PC-9 (cell line): Measurements from ENCODE around the gene DBNL. TPM values are rescaled to one million over a fixed set of nuclear protein-coding genes. Genes with fewer than 3 reads are reported as not detected.

ENCODE experiments used
- BruUV-seq: library from RNA; stranded (reverse); fragments of 400-500 nt; replicated peaks from 2 replicates; lab custom pipeline; 2021; lab: Mats Ljungman, UMichigan
- CTCF ChIA-PET: fragments of 300-600 bp; sonication (Branson Sonifier 250); formaldehyde crosslinking; loops from one replicate; lab custom pipeline; 2022; ENCODE audit warnings: antibody characterized with exemption; lab: Charles Lee
- POLR2A ChIA-PET: fragments of 300-600 bp; sonication (Branson Sonifier 250); formaldehyde crosslinking; loops from one replicate; lab custom pipeline; 2022; ENCODE audit warnings: antibody characterized with exemption; ENCODE audit not compliant: unreplicated experiment; lab: Charles Lee
- DNase-seq, 2 experiments: peaks; one replicate each; pipeline versions ENCODE4 v3.0.0 to v3.0.0-alpha.2; 2015 to 2022; ENCODE audit warnings: mixed read lengths in 1 of 2
- H2AFZ ChIP-seq: fragments of 200-600 bp; sonication (generic); 2 replicates; pipeline ENCODE4 v1.8.1; 2017; ENCODE audit warnings: antibody characterized with exemption
- H3F3A ChIP-seq: fragments of 200-600 bp; sonication (generic); 2 replicates; pipeline ENCODE4 v1.8.1; 2017; ENCODE audit warnings: antibody characterized with exemption, mild to moderate bottlenecking, low read depth; ENCODE audit not compliant: insufficient read depth
- H3K27ac ChIP-seq: fragments of 200-600 bp; sonication (generic); 2 replicates; pipeline ENCODE4 v1.6.1; 2016; ENCODE audit warnings: mixed run types
- H3K27me3 ChIP-seq: fragments of 200-600 bp; sonication (generic); 2 replicates; pipeline ENCODE4 v1.6.1; 2016; ENCODE audit warnings: low read depth, mixed run types; ENCODE audit not compliant: insufficient read depth
- H3K36me3 ChIP-seq: fragments of 200-600 bp; sonication (generic); 2 replicates; pipeline ENCODE4 v1.6.1; 2016; ENCODE audit warnings: low read depth, mixed run types
- H3K4me1 ChIP-seq: fragments of 200-600 bp; sonication (generic); replicated peaks from 2 replicates; pipeline ENCODE4 v1.6.1; 2016; ENCODE audit warnings: mixed run types; ENCODE audit not compliant: insufficient read depth
- H3K4me2 ChIP-seq: fragments of 200-600 bp; sonication (generic); 2 replicates; pipeline ENCODE4 v1.6.1; 2017; ENCODE audit warnings: mixed run types
- H3K4me3 ChIP-seq: fragments of 200-600 bp; sonication (generic); 2 replicates; pipeline ENCODE4 v1.6.1; 2016; ENCODE audit warnings: mixed run types
- H3K79me2 ChIP-seq: fragments of 200-600 bp; sonication (generic); 2 replicates; pipeline ENCODE4 v1.6.1; 2017; ENCODE audit warnings: low read depth, mixed run types
- H3K9me2 ChIP-seq: fragments of 200-600 bp; sonication (generic); 2 replicates; pipeline ENCODE4 v1.8.1; 2017; ENCODE audit warnings: mild to moderate bottlenecking; ENCODE audit not compliant: insufficient read depth
- H3K9me3 ChIP-seq: fragments of 200-600 bp; sonication (generic); 2 replicates; pipeline ENCODE4 v1.8.1; 2016; ENCODE audit warnings: low read depth; ENCODE audit not compliant: insufficient read depth
- H4K20me1 ChIP-seq: fragments of 200-600 bp; sonication (generic); 2 replicates; pipeline ENCODE4 v1.8.1; 2017; ENCODE audit not compliant: insufficient read depth
- CTCF ChIP-seq: fragments of 200-600 bp; sonication (generic); conservative IDR thresholded peaks from 2 replicates; pipeline ENCODE4 v1.6.1; 2017; ENCODE audit warnings: mixed run types, antibody characterized with exemption, mild to moderate bottlenecking, moderate library complexity
- EZH2 ChIP-seq: fragments of 200-600 bp; sonication (generic); IDR thresholded peaks from 2 replicates; pipeline ENCODE4 v1.8.0; 2017; ENCODE audit warnings: antibody characterized with exemption, low read depth
- intact Hi-C: fragments of 100-400 bp; cut with micrococcal nuclease; formaldehyde crosslinking; loops from one replicate; pipeline ENCODE4 v1.10.0; 2022; ENCODE audit not compliant: unreplicated experiment
- total RNA-seq: library from RNA; stranded (reverse); gene quantifications from 2 replicates; pipeline ENCODE4 v1.2.3, GENCODE V29; 2021

The DBNL gene
- total RNA-seq, 1 experiment from 2014 or later: 70.7 TPM

- no peaks in the 10 kb centered on the region for H3K4me1 ChIP-seq
- no peak overlapping the region for H3K4me3 ChIP-seq
- ChIA-PET CTCF (interaction anchor here (0.6 kb wide), 1 partner anchor 29 kb away, joined by 3 read pairs; no protein-coding TSS in a partner anchor), POLR2A (no interaction called here)
- peaks cover 20% of the 10 kb centered on the region; the same call in 1 of the 2 replicates for H3K36me3 ChIP-seq
- DNase-seq: peak in 1 of 2 experiments; percentile 26
- peaks cover 11% of the 10 kb centered on the region for H3K79me2 ChIP-seq
- peaks cover 15% of the 10 kb centered on the region for H3F3A ChIP-seq
- H2AFZ ChIP-seq: no peak overlapping the region
- no peaks in the 10 kb centered on the region for H3K9me2 ChIP-seq
- TF ChIP-seq CTCF (no peak), EZH2 (no peak)
- H3K27me3 ChIP-seq: no peaks in the 10 kb centered on the region
- H3K9me3 ChIP-seq: no peaks in the 10 kb centered on the region
- intact Hi-C loops: no loop called here
- BruUV-seq: no TSS peak
- H3K27ac ChIP-seq: no peak overlapping the region
- peaks cover 23% of the 10 kb centered on the region for H4K20me1 ChIP-seq
- no peak overlapping the region for H3K4me2 ChIP-seq
These were observed 8.4 kb downstream of the DBNL start for GRCh38 chr7:44052771-44053365.

- no TSS peak for BruUV-seq
- ChIA-PET POLR2A (no interaction called here), CTCF (no interaction called here)
- Histone ChIP-seq H3K79me2 (no peaks in the 10 kb centered on the region), H3K36me3 (peaks cover 20% of the 10 kb centered on the region; the same call in 1 of the 2 replicates), H2AFZ (no peak overlapping the region), H3K4me3 (no peak overlapping the region), H3K4me1 (no peaks in the 10 kb centered on the region), H3K27ac (no peak overlapping the region), H3K9me3 (no peaks in the 10 kb centered on the region), H3K4me2 (no peak overlapping the region), H3F3A (peaks cover 16% of the 10 kb centered on the region), H3K27me3 (no peaks in the 10 kb centered on the region), H4K20me1 (peaks cover 17% of the 10 kb centered on the region), H3K9me2 (no peaks in the 10 kb centered on the region)
- intact Hi-C loops: no loop called here
- DNase-seq: no peak
- TF ChIP-seq EZH2 (no peak), CTCF (no peak)
These were observed 12.2 kb downstream of the DBNL start for GRCh38 chr7:44056681-44057080.

GRCh38 chr7:44057181-44057848 is 12.8 kb downstream of the DBNL start:
- DNase-seq: no peak
- intact Hi-C loops: no loop called here
- no peaks in the 10 kb centered on the region for H3K79me2 ChIP-seq
- H3K4me3 ChIP-seq: no peak overlapping the region
- no peaks in the 10 kb centered on the region for H3K9me3 ChIP-seq
- H2AFZ ChIP-seq: no peak overlapping the region
- H4K20me1 ChIP-seq: peaks cover 20% of the 10 kb centered on the region
- H3K36me3 ChIP-seq: peaks cover 15% of the 10 kb centered on the region; the same call in 1 of the 2 replicates
- H3K9me2 ChIP-seq: no peaks in the 10 kb centered on the region
- no peaks in the 10 kb centered on the region for H3K4me1 ChIP-seq
- no TSS peak for BruUV-seq
- H3K4me2 ChIP-seq: no peak overlapping the region
- TF ChIP-seq CTCF (no peak), EZH2 (no peak)
- no peaks in the 10 kb centered on the region for H3K27me3 ChIP-seq
- no peak overlapping the region for H3K27ac ChIP-seq
- H3F3A ChIP-seq: peaks cover 9% of the 10 kb centered on the region
- CTCF ChIA-PET: interaction anchor here (0.5 kb wide), 1 partner anchor 19 kb away, joined by 5 read pairs; no protein-coding TSS in a partner anchor
- POLR2A ChIA-PET: no interaction called here
